SU-DHL-6 (cell line): ENCODE results near the gene SELPLG.

Source experiments
- H2AFZ ChIP-seq: fragments of 200-600 bp; sonication (generic); 2 replicates; pipeline ENCODE4 v1.6.1; 2014; ENCODE audit warnings: low read depth, mild to moderate bottlenecking, moderate library complexity, mixed read lengths, antibody characterized with exemption, low read length; ENCODE audit not compliant: severe bottlenecking
- H3F3A ChIP-seq: fragments of 200-600 bp; shearing (Covaris generic); 2 replicates; pipeline ENCODE4 v1.6.0; 2016; ENCODE audit warnings: antibody characterized with exemption, mild to moderate bottlenecking; ENCODE audit not compliant: insufficient read depth
- H3K27ac ChIP-seq: fragments of 200-600 bp; sonication (generic); 2 replicates; pipeline ENCODE4 v1.5.1; 2016; ENCODE audit warnings: low read depth, mild to moderate bottlenecking, low read length, moderate library complexity, mixed read lengths
- H3K27me3 ChIP-seq: fragments of 200-600 bp; sonication (generic), shearing (Covaris generic); 2 replicates; pipeline ENCODE4 v1.6.0; 2014; ENCODE audit warnings: mild to moderate bottlenecking, low read length
- H3K36me3 ChIP-seq: fragments of 200-600 bp; sonication (generic); 2 replicates; pipeline ENCODE4 v1.6.1; 2014; ENCODE audit warnings: mild to moderate bottlenecking, low read length, mixed read lengths
- H3K4me2 ChIP-seq: fragments of 300-600, 200-600 bp; shearing (Covaris generic), sonication (generic); 2 replicates; pipeline ENCODE4 v1.6.0; 2014; ENCODE audit warnings: low read length, low read depth, mild to moderate bottlenecking; ENCODE audit not compliant: poor library complexity, severe bottlenecking
- H3K4me3 ChIP-seq: fragments of 200-600 bp; sonication (generic); 2 replicates; pipeline ENCODE4 v1.5.1; 2014; ENCODE audit warnings: antibody characterized with exemption, low read length, mild to moderate bottlenecking, mixed read lengths; ENCODE audit not compliant: insufficient read depth, poor library complexity, severe bottlenecking
- H3K79me2 ChIP-seq: fragments of 200-600 bp; sonication (generic); 2 replicates; pipeline ENCODE4 v1.6.1; 2014; ENCODE audit warnings: mild to moderate bottlenecking, low read length, moderate library complexity; ENCODE audit not compliant: insufficient read depth
- H3K9ac ChIP-seq: fragments of 200-600 bp; sonication (generic); 2 replicates; pipeline ENCODE4 v1.7.0; 2014; ENCODE audit warnings: mild to moderate bottlenecking, low read length
- H3K9me2 ChIP-seq: fragments of 200-600 bp; sonication (generic); replicated peaks from 2 replicates; pipeline ENCODE4 v1.6.1; 2014; ENCODE audit warnings: low read length; ENCODE audit not compliant: insufficient read depth
- H3K9me3 ChIP-seq: fragments of 200-600 bp; sonication (generic); 2 replicates; pipeline ENCODE4 v1.6.1; 2014; ENCODE audit warnings: low read length, mixed read lengths; ENCODE audit not compliant: insufficient read depth
- H4K20me1 ChIP-seq: fragments of 200-600 bp; sonication (generic); 2 replicates; pipeline ENCODE4 v1.6.1; 2014; ENCODE audit warnings: low read depth, mild to moderate bottlenecking, antibody characterized with exemption, low read length, moderate library complexity, mixed read lengths
- CTCF ChIP-seq: fragments of 200-600 bp; sonication (generic); IDR thresholded peaks from one replicate; pipeline ENCODE4 v1.5.1; 2017; ENCODE audit warnings: antibody characterized with exemption, mild to moderate bottlenecking, low read length, moderate library complexity; ENCODE audit not compliant: insufficient read depth, poor library complexity, severe bottlenecking
- EZH2phosphoT487 ChIP-seq: fragments of 200-600 bp; sonication (generic), shearing (Covaris generic); conservative IDR thresholded peaks from 2 replicates; pipeline ENCODE4 v1.6.1; 2018; ENCODE audit warnings: mild to moderate bottlenecking, antibody characterized with exemption, low read length, moderate library complexity, mixed read lengths

The SELPLG gene

DNA sequence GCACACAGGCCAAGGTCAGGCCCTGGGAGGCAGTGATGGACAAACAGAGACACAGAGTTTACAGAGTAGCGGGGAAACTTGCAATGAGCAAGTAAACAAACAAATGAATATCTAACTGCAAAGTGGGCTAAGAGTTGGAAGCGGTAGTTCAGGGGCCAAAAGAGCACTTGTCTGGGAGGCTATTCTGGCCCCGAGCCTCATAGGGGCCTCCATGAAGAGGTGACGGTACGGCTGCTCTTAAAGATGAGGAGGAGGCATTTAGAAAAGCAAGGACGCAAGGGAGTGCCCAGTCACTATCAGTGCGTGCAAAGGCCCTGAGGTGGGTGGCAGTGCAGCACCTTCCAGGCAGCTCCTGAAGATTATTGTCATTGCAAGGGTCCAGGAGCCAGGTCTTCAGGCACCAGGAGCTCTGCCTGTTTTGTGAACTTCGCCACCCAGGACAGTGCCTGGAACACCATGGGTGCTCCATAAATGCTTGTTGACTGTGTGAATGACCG is 31.4 kb downstream of the SELPLG start:
- TF ChIP-seq CTCF (no peak), EZH2phosphoT487 (no peak)
- no peaks in the 10 kb centered on the region for H3K79me2 ChIP-seq
- H3F3A ChIP-seq: no peaks in the 10 kb centered on the region
- H3K4me3 ChIP-seq: no peak overlapping the region
- no peaks in the 10 kb centered on the region for H3K9me3 ChIP-seq
- no peak overlapping the region for H3K9ac ChIP-seq
- H3K4me2 ChIP-seq: no peak overlapping the region
- no peak overlapping the region for H3K27ac ChIP-seq
- no peaks in the 10 kb centered on the region for H3K36me3 ChIP-seq
- H3K27me3 ChIP-seq: no peaks in the 10 kb centered on the region
- H3K9me2 ChIP-seq: no peaks in the 10 kb centered on the region
- no peaks in the 10 kb centered on the region for H4K20me1 ChIP-seq
- no peak overlapping the region for H2AFZ ChIP-seq

DNA sequence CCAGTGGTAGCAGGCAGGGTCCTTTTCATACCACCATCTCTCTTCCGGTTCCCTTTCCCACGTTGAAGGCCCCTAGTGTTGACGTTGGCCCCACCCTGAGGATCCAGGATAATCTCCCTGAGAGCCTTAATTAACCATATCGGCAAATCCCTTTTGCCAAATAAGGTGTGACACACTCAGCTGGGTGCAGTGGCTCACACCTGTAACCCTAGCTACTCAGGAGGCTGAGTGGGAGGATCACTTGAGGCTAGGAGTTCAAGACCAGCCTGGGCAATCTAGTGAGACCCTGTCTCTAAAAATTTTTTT is 33.0 kb downstream of the SELPLG start:
- Histone ChIP-seq H3K79me2 (no peaks in the 10 kb centered on the region), H3K9me3 (no peaks in the 10 kb centered on the region), H3K9me2 (no peaks in the 10 kb centered on the region), H3F3A (no peaks in the 10 kb centered on the region), H3K9ac (no peak overlapping the region), H3K36me3 (no peaks in the 10 kb centered on the region), H2AFZ (no peak overlapping the region), H3K4me3 (no peak overlapping the region), H3K27me3 (no peaks in the 10 kb centered on the region), H4K20me1 (no peaks in the 10 kb centered on the region), H3K27ac (no peak overlapping the region), H3K4me2 (no peak overlapping the region)
- no peak for TF ChIP-seq CTCF

GRCh38 chr12:108599948-108600701 is 33.6 kb downstream of the SELPLG start:
- Histone ChIP-seq H3K4me2 (no peak overlapping the region), H4K20me1 (no peaks in the 10 kb centered on the region), H3K27me3 (no peaks in the 10 kb centered on the region), H2AFZ (no peak overlapping the region), H3K9me3 (no peaks in the 10 kb centered on the region), H3K9ac (no peak overlapping the region), H3K4me3 (no peak overlapping the region), H3K36me3 (no peaks in the 10 kb centered on the region), H3K27ac (no peak overlapping the region), H3F3A (no peaks in the 10 kb centered on the region), H3K79me2 (no peaks in the 10 kb centered on the region), H3K9me2 (no peaks in the 10 kb centered on the region)
- TF ChIP-seq EZH2phosphoT487 (no peak), CTCF (no peak)
